CD4-positive, alpha-beta T cell treated with Interleukin-4 for 4 hours (primary cell): ENCODE data around the gene SRD5A3.

Experiments used
- DNase-seq: peaks from one replicate; pipeline ENCODE4 v3.0.0-alpha.2; 2020

The SRD5A3 gene

GRCh38 chr4:55410431-55410830, 64.4 kb downstream of the SRD5A3 start:
- DNase-seq: no peak

- no peak for DNase-seq
These were observed 65.6 kb downstream of the SRD5A3 start for GRCh38 chr4:55411621-55412020.

- DNase-seq: no peak
These were observed 70.1 kb downstream of the SRD5A3 start for GRCh38 chr4:55416176-55416575.
